OCI-LY1 (cell line): ENCODE results near the gene OTOG.

Source experiments
- H2AFZ ChIP-seq: fragments of 200-600 bp; sonication (generic), shearing (Covaris generic); 2 replicates; pipeline ENCODE4 v1.6.0; 2014; ENCODE audit warnings: antibody characterized with exemption, mild to moderate bottlenecking, low read length
- H3F3A ChIP-seq: fragments of 200-600 bp; sonication (generic), shearing (Covaris generic); 2 replicates; pipeline ENCODE4 v1.6.0; 2014; ENCODE audit warnings: mild to moderate bottlenecking, antibody characterized with exemption, low read length, moderate library complexity; ENCODE audit not compliant: insufficient read depth
- H3K27ac ChIP-seq: fragments of 200-600 bp; sonication (generic); 2 replicates; pipeline ENCODE4 v1.5.1; 2014; ENCODE audit warnings: low read length, mixed run types, mild to moderate bottlenecking, low read depth; ENCODE audit not compliant: poor library complexity, severe bottlenecking
- H3K27me3 ChIP-seq: fragments of 200-600 bp; sonication (generic); 2 replicates; pipeline ENCODE4 v1.6.0; 2014; ENCODE audit warnings: antibody characterized with exemption, mild to moderate bottlenecking, low read length, moderate library complexity; ENCODE audit not compliant: insufficient read depth
- H3K36me3 ChIP-seq: fragments of 200-600 bp; sonication (generic); 2 replicates; pipeline ENCODE4 v1.6.1; 2014; ENCODE audit warnings: mild to moderate bottlenecking, antibody characterized with exemption, low read length, moderate library complexity, mixed read lengths; ENCODE audit not compliant: insufficient read depth
- H3K4me1 ChIP-seq: fragments of 200-600 bp; sonication (generic); 2 replicates; pipeline ENCODE4 v1.5.1; 2014; ENCODE audit warnings: mild to moderate bottlenecking, low read length, moderate library complexity; ENCODE audit not compliant: insufficient read depth, severe bottlenecking
- H3K4me2 ChIP-seq: fragments of 200-600 bp; sonication (generic), shearing (Covaris generic); 2 replicates; pipeline ENCODE4 v1.6.1; 2014; ENCODE audit warnings: low read length
- H3K4me3 ChIP-seq: fragments of 200-600 bp; sonication (generic); 2 replicates; pipeline ENCODE4 v1.5.1; 2014; ENCODE audit warnings: low read length, low read depth, mild to moderate bottlenecking, mixed read lengths; ENCODE audit not compliant: poor library complexity, severe bottlenecking
- H3K79me2 ChIP-seq: fragments of 200-600 bp; shearing (Covaris generic); 2 replicates; pipeline ENCODE4 v1.6.1; 2016; ENCODE audit warnings: mixed run types, low read length, mixed read lengths; ENCODE audit not compliant: insufficient read depth
- H3K9ac ChIP-seq: fragments of 200-600 bp; sonication (generic), shearing (Covaris generic); 2 replicates; pipeline ENCODE4 v1.6.1; 2014; ENCODE audit warnings: mild to moderate bottlenecking, low read length, mixed read lengths
- H3K9me2 ChIP-seq: fragments of 200-600 bp; sonication (generic), shearing (Covaris generic); 2 replicates; pipeline ENCODE4 v1.6.1; 2014; ENCODE audit warnings: low read depth, mild to moderate bottlenecking, low read length, mixed read lengths
- H3K9me3 ChIP-seq: fragments of 200-600 bp; shearing (Covaris generic); 2 replicates; pipeline ENCODE4 v1.6.1; 2014; ENCODE audit warnings: low read length, mixed read lengths
- H4K20me1 ChIP-seq: fragments of 200-600 bp; sonication (generic), shearing (Covaris generic); 2 replicates; pipeline ENCODE4 v1.6.0; 2016; ENCODE audit warnings: mild to moderate bottlenecking, low read length; ENCODE audit not compliant: insufficient read depth
- EZH2 ChIP-seq: fragments of 200-600 bp; sonication (generic), shearing (Covaris generic); IDR thresholded peaks from 2 replicates; pipeline ENCODE4 v1.8.0; 2017; ENCODE audit warnings: borderline replicate concordance, mixed run types, mild to moderate bottlenecking, antibody characterized with exemption, low read length, moderate library complexity, mixed read lengths
- TF ChIP-seq, protein P1 (sequence below): fragments of 200-600 bp; sonication (generic), shearing (Covaris generic); IDR thresholded peaks from 2 replicates; pipeline ENCODE4 v1.5.1; 2017; ENCODE audit warnings: mild to moderate bottlenecking, antibody characterized with exemption, low read length, moderate library complexity, mixed read lengths

The OTOG gene

DNA sequence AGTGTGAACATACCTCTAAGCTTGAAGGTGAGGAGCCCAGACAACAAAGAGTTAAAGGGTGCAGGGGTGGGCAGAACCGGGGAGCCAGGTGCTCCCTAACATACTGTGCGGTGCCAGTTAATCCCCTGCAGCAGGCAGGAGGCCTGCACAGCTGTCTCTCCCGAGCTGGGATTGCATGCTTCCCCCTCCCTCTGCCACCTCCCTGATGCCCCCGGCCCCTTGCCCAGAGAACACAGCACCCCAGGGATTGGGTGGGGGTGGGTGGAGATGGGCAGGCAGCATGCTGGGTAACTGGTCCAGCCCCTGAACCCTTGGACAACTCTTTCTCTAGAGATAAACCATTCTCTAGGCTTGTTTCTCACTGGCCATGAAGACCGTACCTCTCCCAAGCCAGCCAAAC, 104.6 kb downstream of the OTOG start:
- H3K36me3 ChIP-seq: no peaks in the 10 kb centered on the region
- no peaks in the 10 kb centered on the region for H3K79me2 ChIP-seq
- H3K27me3 ChIP-seq: peaks cover 10% of the 10 kb centered on the region; the same call in 1 of the 2 replicates
- TF ChIP-seq EZH2: no peak
- TF ChIP-seq, protein P1, sequence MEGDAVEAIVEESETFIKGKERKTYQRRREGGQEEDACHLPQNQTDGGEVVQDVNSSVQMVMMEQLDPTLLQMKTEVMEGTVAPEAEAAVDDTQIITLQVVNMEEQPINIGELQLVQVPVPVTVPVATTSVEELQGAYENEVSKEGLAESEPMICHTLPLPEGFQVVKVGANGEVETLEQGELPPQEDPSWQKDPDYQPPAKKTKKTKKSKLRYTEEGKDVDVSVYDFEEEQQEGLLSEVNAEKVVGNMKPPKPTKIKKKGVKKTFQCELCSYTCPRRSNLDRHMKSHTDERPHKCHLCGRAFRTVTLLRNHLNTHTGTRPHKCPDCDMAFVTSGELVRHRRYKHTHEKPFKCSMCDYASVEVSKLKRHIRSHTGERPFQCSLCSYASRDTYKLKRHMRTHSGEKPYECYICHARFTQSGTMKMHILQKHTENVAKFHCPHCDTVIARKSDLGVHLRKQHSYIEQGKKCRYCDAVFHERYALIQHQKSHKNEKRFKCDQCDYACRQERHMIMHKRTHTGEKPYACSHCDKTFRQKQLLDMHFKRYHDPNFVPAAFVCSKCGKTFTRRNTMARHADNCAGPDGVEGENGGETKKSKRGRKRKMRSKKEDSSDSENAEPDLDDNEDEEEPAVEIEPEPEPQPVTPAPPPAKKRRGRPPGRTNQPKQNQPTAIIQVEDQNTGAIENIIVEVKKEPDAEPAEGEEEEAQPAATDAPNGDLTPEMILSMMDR: no peak
- no peaks in the 10 kb centered on the region for H3K9me2 ChIP-seq
- H3K4me2 ChIP-seq: no peak overlapping the region
- H3K9ac ChIP-seq: no peak overlapping the region
- no peak overlapping the region for H2AFZ ChIP-seq
- H3K9me3 ChIP-seq: no peaks in the 10 kb centered on the region
- H3K27ac ChIP-seq: no peak overlapping the region
- H3K4me1 ChIP-seq: no peaks in the 10 kb centered on the region
- no peak overlapping the region for H3K4me3 ChIP-seq
- H4K20me1 ChIP-seq: no peaks in the 10 kb centered on the region
- H3F3A ChIP-seq: no peaks in the 10 kb centered on the region

DNA sequence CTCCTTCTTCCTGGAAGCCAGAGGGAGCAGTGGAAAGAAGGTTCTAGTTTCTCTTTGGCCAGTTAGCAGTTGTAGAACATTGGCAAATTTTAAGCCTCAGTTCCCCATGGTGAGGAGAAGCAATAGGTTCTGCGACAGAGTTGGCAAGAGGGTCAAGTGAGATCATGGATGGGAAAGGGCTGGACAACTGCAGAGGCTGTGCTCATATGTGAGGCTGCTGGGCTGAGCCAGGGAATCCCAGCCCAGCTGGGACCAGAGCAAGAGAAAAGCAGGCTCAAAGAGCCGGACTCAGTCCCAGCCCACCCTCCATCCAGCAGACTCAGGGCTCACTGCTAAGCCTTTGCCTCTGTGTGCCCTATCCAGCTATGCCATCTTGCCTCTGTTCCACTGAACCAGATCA, 105.5 kb downstream of the OTOG start:
- no peak overlapping the region for H3K4me2 ChIP-seq

DNA sequence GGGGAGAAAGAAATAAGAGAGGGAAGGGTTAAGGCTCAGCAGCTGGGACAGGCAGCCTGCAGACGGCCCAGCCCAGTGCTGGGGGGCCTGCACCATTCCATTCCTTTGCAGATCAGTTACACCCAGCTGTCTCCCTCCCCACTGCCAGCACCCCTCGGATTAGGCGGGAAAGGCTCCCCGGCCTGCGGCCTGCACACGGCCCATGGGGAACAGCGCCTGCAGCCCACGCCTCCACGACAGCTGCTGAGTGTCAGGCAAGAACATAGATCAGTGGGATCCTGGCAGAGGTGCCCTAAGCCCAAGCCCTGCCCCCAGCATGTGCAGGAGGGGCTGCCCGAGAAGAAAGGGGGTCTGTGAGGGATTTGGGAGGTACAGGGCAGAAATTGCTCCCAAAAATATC, 106.6 kb downstream of the OTOG start:
- TF ChIP-seq EZH2: no peak
- TF ChIP-seq, protein P1: no peak
- Histone ChIP-seq H3K27me3 (peaks cover 8% of the 10 kb centered on the region; the same call in 1 of the 2 replicates), H3K27ac (no peak overlapping the region), H3K4me1 (no peaks in the 10 kb centered on the region), H3K9ac (no peak overlapping the region), H3K9me3 (no peaks in the 10 kb centered on the region), H3K4me3 (no peak overlapping the region), H4K20me1 (no peaks in the 10 kb centered on the region), H3F3A (no peaks in the 10 kb centered on the region), H3K79me2 (no peaks in the 10 kb centered on the region), H3K9me2 (no peaks in the 10 kb centered on the region), H3K4me2 (no peak overlapping the region), H3K36me3 (no peaks in the 10 kb centered on the region), H2AFZ (no peak overlapping the region)

More for the DNA sequence above, 105.5 kb downstream of the OTOG start:
- no peak overlapping the region for H2AFZ ChIP-seq
- no peak overlapping the region for H3K9ac ChIP-seq
- H3K36me3 ChIP-seq: no peaks in the 10 kb centered on the region
- peaks cover 10% of the 10 kb centered on the region; the same call in 1 of the 2 replicates for H3K27me3 ChIP-seq
- H4K20me1 ChIP-seq: no peaks in the 10 kb centered on the region
- no peak overlapping the region for H3K4me3 ChIP-seq
- no peak overlapping the region for H3K27ac ChIP-seq
- TF ChIP-seq, protein P1: no peak
- no peak for TF ChIP-seq EZH2
- H3F3A ChIP-seq: no peaks in the 10 kb centered on the region
- no peaks in the 10 kb centered on the region for H3K9me2 ChIP-seq
- no peaks in the 10 kb centered on the region for H3K79me2 ChIP-seq
- H3K9me3 ChIP-seq: no peaks in the 10 kb centered on the region
- H3K4me1 ChIP-seq: no peaks in the 10 kb centered on the region
